Keratinocyte (primary cell): Measurements from ENCODE around the gene MAP2K2. TPM values are rescaled to one million over a fixed set of nuclear protein-coding genes. Genes with fewer than 3 reads are reported as not detected.
"Not testable (repeated sequence)": the region's sequence is repeated elsewhere in the genome, so short reads cannot be mapped to it uniquely, and the experiment has no call there.

Experiments
- DNase-seq: peaks from one replicate; pipeline ENCODE4 v3.0.0-alpha.2; 2011; ENCODE audit warnings: low read depth, missing footprints, low spot score
- FAIRE-seq: peaks from 2 replicates; lab custom pipeline; 2011; peaks lifted over from hg19 to GRCh38; lab: Jason Lieb, UNC
- H2AFZ ChIP-seq: 2 replicates; pipeline ENCODE4 v1.6.0; 2012; ENCODE audit warnings: low read length, control low read depth, inconsistent platforms; ENCODE audit not compliant: control insufficient read depth
- H3K27ac ChIP-seq: 2 replicates; pipeline ENCODE4 v1.5.1; 2011; ENCODE audit warnings: low read length; ENCODE audit not compliant: control insufficient read depth, insufficient read depth
- H3K27me3 ChIP-seq: 3 replicates; pipeline ENCODE4 v1.6.0; 2011; ENCODE audit warnings: low read length; ENCODE audit not compliant: control insufficient read depth, insufficient read depth; ENCODE audit errors: extremely low read depth
- H3K36me3 ChIP-seq, 2 experiments: 2 replicates in 1 of 2; 3 replicates in 1 of 2; pipeline ENCODE4 v1.5.1; 2011; ENCODE audit warnings: low read length in 2 of 2, mild to moderate bottlenecking in 1 of 2; ENCODE audit not compliant: control insufficient read depth in 2 of 2, insufficient read depth in 2 of 2; ENCODE audit errors: extremely low read depth in 1 of 2
- H3K4me1 ChIP-seq: 3 replicates; pipeline ENCODE4 v1.5.1; 2011; ENCODE audit warnings: low read length; ENCODE audit not compliant: control insufficient read depth, insufficient read depth; ENCODE audit errors: extremely low read depth
- H3K4me2 ChIP-seq: 3 replicates; pipeline ENCODE4 v1.6.0; 2011; ENCODE audit warnings: low read depth, low read length; ENCODE audit not compliant: control insufficient read depth, insufficient read depth; ENCODE audit errors: extremely low read depth
- H3K4me3 ChIP-seq, 3 experiments: fragments of 200-600 bp in 1 of 3; sonication (generic) in 1 of 3; 2 replicates in 2 of 3; 3 replicates in 1 of 3; pipeline ENCODE4 v1.5.1; 2011 to 2016; ENCODE audit warnings: low read length in 3 of 3, mild to moderate bottlenecking in 3 of 3, control low read depth in 2 of 3, inconsistent platforms in 1 of 3, low read depth in 1 of 3, mixed read lengths in 1 of 3, mixed run types in 1 of 3, moderate library complexity in 1 of 3; ENCODE audit not compliant: control insufficient read depth in 2 of 3, insufficient read depth in 2 of 3; ENCODE audit errors: extremely low read depth in 1 of 3
- H3K79me2 ChIP-seq: 2 replicates; pipeline ENCODE4 v1.6.0; 2012; ENCODE audit warnings: low read length; ENCODE audit not compliant: control insufficient read depth, insufficient read depth
- H3K9ac ChIP-seq: 3 replicates; pipeline ENCODE4 v1.6.0; 2011; ENCODE audit warnings: low read length; ENCODE audit not compliant: control insufficient read depth, insufficient read depth; ENCODE audit errors: extremely low read depth
- H3K9me1 ChIP-seq: 3 replicates; pipeline ENCODE4 v1.6.0; 2011; ENCODE audit warnings: low read length; ENCODE audit not compliant: control insufficient read depth, insufficient read depth; ENCODE audit errors: extremely low read depth
- H3K9me3 ChIP-seq: 2 replicates; pipeline ENCODE4 v1.5.1; 2012; ENCODE audit warnings: low read depth, low read length; ENCODE audit not compliant: control insufficient read depth
- H4K20me1 ChIP-seq: 3 replicates; pipeline ENCODE4 v1.6.0; 2011; ENCODE audit warnings: low read length; ENCODE audit not compliant: control insufficient read depth, insufficient read depth; ENCODE audit errors: extremely low read depth
- EZH2 ChIP-seq: IDR thresholded peaks from one replicate; pipeline ENCODE4 v1.6.1; 2012; ENCODE audit warnings: inconsistent platforms, mild to moderate bottlenecking, low read length, moderate library complexity
- dilution Hi-C: fragments of 300-500 bp; cut with MboI; formaldehyde crosslinking; loops from one replicate; pipeline ENCODE4 v1.7.0; 2020; ENCODE audit warnings: low sequenced_read_pairs; ENCODE audit not compliant: extremely low pct_ligation_motif_present
- polyA plus RNA-seq, 5 experiments: library from polyadenylated mRNA; depleted of rRNA in 3 of 5; stranded (reverse) in 3 of 5; stranded (forward) in 1 of 5; unstranded in 1 of 5; fragments of >200 nt; gene quantifications; 1 replicate in 1 of 5; 2 replicates in 3 of 5; 3 replicates in 1 of 5; pipeline versions ENCODE4 v1.2.1 to v1.2.3, GENCODE V29; 2011 to 2012; ENCODE audit warnings: missing spikeins in 2 of 5, low read depth in 1 of 5, low replicate concordance in 1 of 5
- TF ChIP-seq, protein P1 (sequence below), 3 experiments: IDR thresholded peaks in 1 of 3; conservative IDR thresholded peaks in 1 of 3; optimal IDR thresholded peaks in 1 of 3; 2 replicates in 2 of 3; 3 replicates in 1 of 3; pipeline versions ENCODE3 to v1.5.1; 2011; ENCODE audit warnings: low read length in 3 of 3, mild to moderate bottlenecking in 3 of 3, moderate library complexity in 2 of 3, control low read depth in 1 of 3, inconsistent platforms in 1 of 3; ENCODE audit not compliant: insufficient read depth in 2 of 3; ENCODE audit errors: extremely low read depth in 1 of 3

MAP2K2 gene
- polyA plus RNA-seq, 1 donor (not counting 4 experiments of a cell fraction or from before 2014, with no cell fraction given), result 61.8 TPM

GRCh38 chr19:4161415-4162077 is 37.6 kb upstream of the MAP2K2 start:
- Histone ChIP-seq H2AFZ (no peak overlapping the region), H3K9me3 (no peaks in the 10 kb centered on the region), H3K27ac (no peak overlapping the region), H3K4me1 (no peaks in the 10 kb centered on the region), H3K4me2 (no peak overlapping the region), H3K9ac (no peak overlapping the region), H3K9me1 (no peaks in the 10 kb centered on the region), H3K79me2 (no peaks in the 10 kb centered on the region), H3K27me3 (peaks cover 4% of the 10 kb centered on the region), H4K20me1 (no peaks in the 10 kb centered on the region), H3K36me3 (no peaks in the 10 kb centered on the region), H3K4me3 (no peak overlapping the region)
- FAIRE-seq (no peak), DNase-seq (no peak)
- TF ChIP-seq, protein P1, sequence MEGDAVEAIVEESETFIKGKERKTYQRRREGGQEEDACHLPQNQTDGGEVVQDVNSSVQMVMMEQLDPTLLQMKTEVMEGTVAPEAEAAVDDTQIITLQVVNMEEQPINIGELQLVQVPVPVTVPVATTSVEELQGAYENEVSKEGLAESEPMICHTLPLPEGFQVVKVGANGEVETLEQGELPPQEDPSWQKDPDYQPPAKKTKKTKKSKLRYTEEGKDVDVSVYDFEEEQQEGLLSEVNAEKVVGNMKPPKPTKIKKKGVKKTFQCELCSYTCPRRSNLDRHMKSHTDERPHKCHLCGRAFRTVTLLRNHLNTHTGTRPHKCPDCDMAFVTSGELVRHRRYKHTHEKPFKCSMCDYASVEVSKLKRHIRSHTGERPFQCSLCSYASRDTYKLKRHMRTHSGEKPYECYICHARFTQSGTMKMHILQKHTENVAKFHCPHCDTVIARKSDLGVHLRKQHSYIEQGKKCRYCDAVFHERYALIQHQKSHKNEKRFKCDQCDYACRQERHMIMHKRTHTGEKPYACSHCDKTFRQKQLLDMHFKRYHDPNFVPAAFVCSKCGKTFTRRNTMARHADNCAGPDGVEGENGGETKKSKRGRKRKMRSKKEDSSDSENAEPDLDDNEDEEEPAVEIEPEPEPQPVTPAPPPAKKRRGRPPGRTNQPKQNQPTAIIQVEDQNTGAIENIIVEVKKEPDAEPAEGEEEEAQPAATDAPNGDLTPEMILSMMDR (optimal IDR thresholded peaks at IDR 0.05 in 1 of 3, IDR thresholded peaks at IDR 0.05 in 1 of 3, conservative IDR thresholded peaks at IDR 0.05 in 1 of 3; ENCODE audit: extremely low read depth in 1 of 3, insufficient read depth in 2 of 3, low read length in 3 of 3), result no peak
- no peak for TF ChIP-seq EZH2
- dilution Hi-C loops, result no loop called here

- H3K4me2 ChIP-seq, H3K9ac ChIP-seq, H3K27me3 ChIP-seq, H4K20me1 ChIP-seq, H3K36me3 ChIP-seq, FAIRE-seq, H3K9me1 ChIP-seq, H3K27ac ChIP-seq, H3K79me2 ChIP-seq, H3K9me3 ChIP-seq, DNase-seq, H3K4me3 ChIP-seq, dilution Hi-C loops, H3K4me1 ChIP-seq, H2AFZ ChIP-seq: not testable (repeated sequence)
Observed at GRCh38 chr19:4157971-4158370, 34.0 kb upstream of the MAP2K2 start.

DNA sequence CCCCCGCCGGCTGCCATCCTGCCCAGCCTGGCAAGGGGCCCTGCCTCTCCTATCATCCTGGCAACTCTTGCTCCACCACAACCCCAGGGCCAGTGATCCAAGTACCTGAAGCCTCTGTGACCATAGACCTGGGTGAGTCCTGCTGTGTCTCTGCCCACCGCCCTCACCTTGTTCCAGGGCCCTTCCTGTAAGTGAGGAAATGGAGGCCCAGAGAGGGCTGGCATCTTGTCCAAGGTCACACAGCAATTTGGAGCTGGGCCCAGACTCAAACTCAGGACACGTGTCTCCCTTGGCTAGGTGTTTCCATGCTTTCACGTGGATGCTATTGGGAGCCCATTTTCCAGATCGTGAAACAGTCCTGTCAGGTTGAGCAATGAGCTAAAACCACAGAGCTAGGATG is 33.2 kb upstream of the MAP2K2 start:
- Histone ChIP-seq H3K9me1 (no peaks in the 10 kb centered on the region), H3K9ac (no peak overlapping the region), H3K27me3 (peaks cover 4% of the 10 kb centered on the region), H2AFZ (no peak overlapping the region), H3K4me1 (no peaks in the 10 kb centered on the region), H3K4me2 (no peak overlapping the region), H4K20me1 (no peaks in the 10 kb centered on the region), H3K79me2 (no peaks in the 10 kb centered on the region), H3K27ac (no peak overlapping the region), H3K9me3 (no peaks in the 10 kb centered on the region), H3K36me3 (no peaks in the 10 kb centered on the region), H3K4me3 (no peak overlapping the region)
- TF ChIP-seq, protein P1 (optimal IDR thresholded peaks at IDR 0.05 in 1 of 3, IDR thresholded peaks at IDR 0.05 in 1 of 3, conservative IDR thresholded peaks at IDR 0.05 in 1 of 3; ENCODE audit: extremely low read depth in 1 of 3, insufficient read depth in 2 of 3, low read length in 3 of 3), result no peak
- TF ChIP-seq EZH2, result no peak
- FAIRE-seq (no peak), DNase-seq (no peak)
- dilution Hi-C loops, result no loop called here
